GM19463 (cell line): ENCODE measurements around the gene TFB2M.
"Not testable (repeated sequence)": the region's sequence is repeated elsewhere in the genome, so short reads cannot be mapped to it uniquely, and the experiment has no call there.

ENCODE experiments used
- ATAC-seq: cut with Tn5 transposase; IDR thresholded peaks from one replicate; pipeline ENCODE4 v1.9.1; 2021; ENCODE audit warnings: mild to moderate bottlenecking, moderate library complexity; ENCODE audit not compliant: unreplicated experiment

Gene TFB2M, protein sequence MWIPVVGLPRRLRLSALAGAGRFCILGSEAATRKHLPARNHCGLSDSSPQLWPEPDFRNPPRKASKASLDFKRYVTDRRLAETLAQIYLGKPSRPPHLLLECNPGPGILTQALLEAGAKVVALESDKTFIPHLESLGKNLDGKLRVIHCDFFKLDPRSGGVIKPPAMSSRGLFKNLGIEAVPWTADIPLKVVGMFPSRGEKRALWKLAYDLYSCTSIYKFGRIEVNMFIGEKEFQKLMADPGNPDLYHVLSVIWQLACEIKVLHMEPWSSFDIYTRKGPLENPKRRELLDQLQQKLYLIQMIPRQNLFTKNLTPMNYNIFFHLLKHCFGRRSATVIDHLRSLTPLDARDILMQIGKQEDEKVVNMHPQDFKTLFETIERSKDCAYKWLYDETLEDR

DNA sequence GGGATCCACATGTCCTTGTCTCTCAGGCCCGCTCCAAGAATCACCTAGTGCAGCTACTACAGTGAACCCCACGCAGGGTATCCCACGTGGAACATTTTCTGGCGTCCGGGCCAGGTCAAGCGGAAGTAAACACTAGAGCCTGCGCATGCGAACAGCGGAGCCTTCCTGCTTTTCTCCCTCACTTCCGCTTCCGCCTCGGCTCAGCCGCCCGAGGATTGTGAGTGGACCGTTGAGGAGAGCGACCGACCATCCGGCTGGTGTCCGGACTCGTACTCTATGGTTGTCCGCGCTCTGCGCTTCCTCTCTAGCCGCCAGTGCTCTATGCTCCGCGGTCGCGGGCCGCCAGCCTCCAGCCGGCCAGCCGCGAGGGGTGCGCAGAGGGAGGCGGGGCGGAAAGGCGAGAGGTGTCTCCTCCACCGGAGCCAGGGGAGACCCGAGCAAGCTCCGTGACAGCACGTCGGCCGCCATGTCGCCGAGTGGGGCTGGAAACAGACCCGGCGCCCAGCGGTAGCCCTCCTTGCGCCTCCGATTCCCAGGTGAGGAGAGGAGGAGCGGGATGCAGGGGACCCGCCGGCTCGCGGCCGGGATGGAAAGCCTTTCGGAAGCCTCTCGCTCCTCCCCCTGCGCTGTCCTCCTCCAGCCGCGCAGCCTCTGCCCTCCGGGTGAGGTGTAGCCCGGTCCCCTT lies at the start of gene TFB2M, which contains the start of gene CNST:
TFB2M (minus strand) TSS at position 134 of the 685 bp plus-strand sequence; CDS start at position 11, 123 bp downstream.
CNST (plus strand) TSS at position 329 of the 685 bp plus-strand sequence. CDS start 25,107 bp downstream, outside the sequence.
- ATAC-seq, result peak; percentile 91

DNA sequence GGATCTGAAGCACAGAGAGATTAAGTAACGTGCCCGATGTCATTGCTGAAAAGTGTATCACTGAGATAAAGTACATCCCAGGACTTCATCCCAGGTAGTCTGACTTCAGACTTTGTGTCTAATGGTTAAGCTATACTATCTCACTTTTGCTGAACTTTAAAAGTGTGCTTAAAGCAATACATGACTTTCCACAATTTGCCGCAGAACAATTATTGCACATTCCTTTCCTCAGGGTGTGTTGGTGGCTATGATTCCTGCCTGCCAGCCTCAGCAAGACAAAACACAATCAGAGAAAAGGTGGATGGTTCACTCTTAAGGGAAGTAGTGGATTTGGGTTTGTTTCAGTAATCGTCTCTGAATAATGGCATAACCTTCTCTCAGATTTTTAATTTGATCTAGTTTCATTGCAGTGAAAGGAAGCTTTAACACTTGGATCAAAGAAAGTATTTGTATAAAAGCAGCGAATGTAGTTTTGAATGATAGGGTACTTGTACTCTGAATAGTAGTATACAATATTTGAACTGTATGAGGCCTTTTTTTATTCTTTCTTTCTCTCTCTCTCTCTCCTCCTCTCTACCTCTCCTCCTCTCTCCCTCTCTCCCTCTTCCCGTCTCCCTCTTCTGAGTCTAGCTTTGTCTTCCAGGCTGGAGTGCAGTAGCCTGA lies 47.2 kb upstream of the TFB2M start:
- no peak for ATAC-seq

DNA sequence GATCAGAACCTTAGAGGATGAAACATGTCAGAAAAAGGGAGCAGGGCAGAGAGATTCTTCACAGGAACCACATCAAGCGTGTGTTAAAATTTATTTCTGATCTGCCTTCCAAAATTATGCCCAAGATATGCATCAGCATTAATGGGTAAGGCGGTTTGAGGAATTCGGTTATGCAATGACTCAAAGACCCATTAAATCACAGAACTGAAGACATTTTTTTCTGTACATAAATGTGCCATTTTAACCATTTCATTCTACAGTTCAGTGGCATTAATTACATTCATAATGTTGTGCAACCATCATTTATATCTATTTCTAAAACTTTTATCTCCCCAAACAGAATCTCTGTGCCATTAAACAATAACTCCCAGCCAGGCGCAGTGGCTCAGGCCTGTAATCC lies 43.6 kb upstream of the TFB2M start:
- ATAC-seq, result no peak

DNA sequence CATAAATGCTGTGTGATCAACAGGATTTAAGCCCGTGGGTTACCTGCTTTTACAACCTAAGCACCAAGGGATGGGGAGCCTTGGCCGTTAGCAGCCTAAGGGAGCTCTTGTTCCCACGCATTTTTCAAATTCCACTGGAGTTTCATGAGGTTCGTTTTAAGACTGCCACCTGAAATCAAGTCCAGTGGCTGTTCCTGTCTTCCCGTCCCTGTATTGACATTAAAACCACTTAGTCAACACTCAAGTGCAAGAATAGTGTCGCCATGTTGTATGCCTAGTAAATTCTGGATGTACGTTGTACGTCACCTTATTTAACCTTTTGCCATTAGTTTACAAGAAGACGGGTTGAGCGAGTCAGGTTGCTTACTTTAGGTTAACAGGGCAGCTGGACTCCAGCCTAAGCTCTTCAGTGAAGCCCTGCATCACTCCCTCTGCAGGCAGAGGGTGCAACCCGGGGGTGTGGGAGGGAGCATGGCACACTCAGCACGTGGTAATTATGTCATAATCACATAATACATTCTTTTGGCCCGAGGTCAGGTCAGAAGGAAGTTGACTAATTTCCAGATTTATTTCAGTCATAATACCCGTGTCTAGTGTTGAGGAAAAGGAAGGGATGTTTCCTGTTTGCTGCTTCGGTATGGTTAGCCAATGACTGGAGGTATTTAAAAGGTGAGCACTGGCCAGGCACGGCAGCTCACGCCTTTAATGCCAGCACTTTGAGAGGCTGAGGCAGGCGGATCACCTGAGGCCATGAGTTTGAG lies 42.7 kb upstream of the TFB2M start:
- peak; percentile 91 for ATAC-seq

DNA sequence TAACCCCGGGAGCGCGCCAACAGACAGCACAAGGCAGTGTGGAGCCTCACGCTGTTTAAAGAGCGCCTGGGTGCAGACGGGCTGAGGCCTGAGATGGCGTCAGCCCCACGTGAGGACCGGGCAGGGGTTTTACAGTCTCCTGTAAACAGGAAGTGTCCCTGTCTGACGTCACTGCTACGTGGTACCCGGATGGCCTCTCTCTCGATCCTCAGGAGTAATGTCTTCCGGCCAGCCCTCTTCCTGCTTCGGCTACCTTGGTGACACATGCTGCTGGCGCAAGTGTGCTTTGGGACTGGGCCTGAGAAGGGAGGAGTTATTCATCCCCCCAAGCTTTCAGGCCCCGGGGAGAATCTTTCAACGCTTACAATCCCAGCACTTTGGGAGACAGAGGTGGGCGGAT lies 41.4 kb upstream of the TFB2M start:
- no peak for ATAC-seq

DNA sequence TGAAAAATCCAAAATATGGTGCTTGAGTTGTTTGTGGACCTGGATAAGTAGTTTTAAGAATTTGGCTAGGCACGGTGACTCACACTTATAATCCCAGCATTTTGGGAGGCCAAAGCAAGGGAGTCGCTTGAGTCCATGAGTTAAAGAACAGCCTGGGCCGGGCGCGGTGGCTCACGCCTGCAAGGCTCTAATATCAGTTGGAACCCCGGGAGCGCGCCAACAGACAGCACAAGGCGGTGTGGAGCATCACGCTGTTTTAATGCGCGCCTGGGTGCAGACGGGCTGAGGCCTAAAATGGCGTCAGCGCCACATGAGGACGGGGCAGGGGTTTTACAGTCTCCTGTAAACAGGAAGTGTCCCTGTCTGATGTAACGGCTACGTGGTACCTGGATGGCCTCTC lies 39.2 kb upstream of the TFB2M start:
- ATAC-seq, result not testable (repeated sequence)

DNA sequence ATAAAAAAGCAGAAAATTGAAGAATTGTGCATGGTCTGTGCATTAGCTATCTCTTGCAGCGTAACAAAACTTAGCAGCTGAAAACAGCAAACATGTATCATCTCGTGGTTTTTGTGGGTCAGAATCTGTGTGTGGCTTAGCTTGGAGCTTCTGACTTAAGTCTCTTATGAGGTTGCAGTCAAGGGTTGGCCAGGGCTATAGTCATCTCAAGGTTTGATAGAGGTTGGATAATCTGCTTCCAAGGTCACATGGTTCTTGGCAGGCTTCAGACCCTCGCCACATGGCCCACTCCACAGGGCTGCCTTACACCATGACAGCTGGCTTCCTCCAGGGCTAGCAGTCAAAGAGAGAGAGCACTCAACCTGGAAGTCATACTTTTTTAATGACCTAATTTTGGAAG lies 36.1 kb upstream of the TFB2M start:
- no peak for ATAC-seq

DNA sequence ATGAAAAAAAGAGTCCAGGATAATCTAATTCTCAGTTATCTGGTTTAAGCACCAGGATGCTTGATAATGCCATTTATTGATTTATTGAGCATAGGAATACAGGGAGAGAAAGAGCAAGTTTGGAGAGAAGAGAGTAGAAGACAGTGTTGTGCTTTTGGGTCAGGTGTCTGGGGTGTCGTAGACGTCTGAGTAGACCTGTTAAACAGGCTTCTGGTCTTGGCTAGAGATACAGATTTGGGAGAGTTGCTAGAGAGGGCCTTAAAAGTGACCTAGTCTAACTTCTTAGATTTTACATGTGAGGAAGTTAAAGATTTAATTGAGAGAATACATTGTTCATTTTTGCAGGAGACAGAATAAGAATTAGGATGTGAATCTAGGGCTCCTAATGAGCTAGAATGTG lies 34.5 kb upstream of the TFB2M start:
- ATAC-seq, result no peak

DNA sequence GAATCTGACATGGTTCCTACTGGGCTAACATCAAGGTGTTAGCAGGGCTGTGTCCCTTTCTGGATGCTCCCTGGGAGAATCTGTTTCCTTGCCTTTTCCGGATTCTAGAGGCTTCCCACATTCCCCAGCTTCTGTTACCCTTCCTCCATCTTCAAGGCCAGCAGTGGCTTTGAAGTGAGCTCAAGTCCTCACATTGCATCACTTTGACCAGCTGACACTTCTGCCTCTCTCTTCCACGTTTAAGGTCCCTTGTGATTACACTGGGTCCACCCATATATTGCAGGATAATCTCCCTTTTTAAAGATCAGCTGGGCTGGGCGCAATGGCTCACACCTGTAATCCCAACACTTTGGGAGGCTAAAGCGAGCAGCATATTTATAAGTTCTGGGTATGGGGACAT lies 33.3 kb upstream of the TFB2M start:
- ATAC-seq, result no peak

DNA sequence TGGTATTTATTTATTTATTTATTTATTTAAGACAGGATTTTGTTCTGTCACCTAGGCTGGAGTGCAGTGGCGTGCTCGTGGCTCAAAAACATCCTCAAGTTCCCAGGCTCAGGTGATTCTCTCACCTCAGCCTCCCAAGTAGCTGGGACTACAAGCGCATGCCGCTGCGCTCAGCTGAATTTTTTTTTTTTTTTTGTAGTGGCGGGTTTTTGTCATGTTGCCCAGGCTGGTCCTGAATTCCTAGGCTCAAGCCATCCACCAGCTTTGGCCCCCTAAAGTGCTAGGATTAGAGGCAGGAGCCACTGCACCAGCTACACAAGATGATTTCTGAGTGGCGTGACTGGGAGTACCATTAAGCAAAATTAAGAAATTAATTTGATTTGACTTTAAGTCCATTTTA lies 31.9 kb upstream of the TFB2M start:
- no peak for ATAC-seq

DNA sequence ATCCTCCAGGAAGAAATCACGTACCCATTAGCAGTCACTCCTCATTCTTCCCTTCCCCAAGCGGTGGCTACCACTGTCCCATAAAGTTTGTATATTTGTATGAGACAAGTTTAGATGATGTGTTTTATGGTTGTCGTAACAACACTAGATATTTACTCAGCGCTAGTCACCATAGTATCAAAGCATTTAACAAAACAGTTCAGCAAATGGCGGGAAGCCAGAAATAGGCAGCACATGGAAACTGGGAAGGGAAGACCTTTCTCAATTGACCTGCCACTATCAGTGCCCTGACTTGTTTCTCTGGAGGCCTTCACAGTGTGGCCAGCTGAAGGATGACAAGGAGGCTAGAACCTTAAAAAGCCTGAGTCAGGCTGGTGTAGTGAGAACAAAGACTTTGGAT lies 31.3 kb upstream of the TFB2M start:
- no peak for ATAC-seq

DNA sequence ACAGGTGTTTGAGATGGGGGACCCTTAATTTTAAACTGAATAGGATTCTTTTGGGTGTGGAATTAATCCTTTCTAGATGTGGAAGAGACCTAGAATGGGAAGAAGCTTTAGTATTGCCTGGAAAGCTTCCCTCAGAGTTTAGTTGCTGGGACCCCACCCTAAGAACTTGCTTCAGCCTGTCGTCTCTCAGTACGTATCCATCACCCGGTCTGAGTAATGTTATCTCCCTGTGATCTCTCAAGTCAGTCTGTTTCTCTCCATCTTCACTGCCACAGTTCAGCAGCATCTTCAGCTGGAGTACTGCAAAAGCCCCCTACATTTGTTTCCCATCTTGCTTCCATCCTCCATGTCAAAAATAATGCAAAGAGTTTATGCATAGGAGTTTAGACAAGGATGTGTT lies 29.1 kb upstream of the TFB2M start:
- no peak for ATAC-seq

DNA sequence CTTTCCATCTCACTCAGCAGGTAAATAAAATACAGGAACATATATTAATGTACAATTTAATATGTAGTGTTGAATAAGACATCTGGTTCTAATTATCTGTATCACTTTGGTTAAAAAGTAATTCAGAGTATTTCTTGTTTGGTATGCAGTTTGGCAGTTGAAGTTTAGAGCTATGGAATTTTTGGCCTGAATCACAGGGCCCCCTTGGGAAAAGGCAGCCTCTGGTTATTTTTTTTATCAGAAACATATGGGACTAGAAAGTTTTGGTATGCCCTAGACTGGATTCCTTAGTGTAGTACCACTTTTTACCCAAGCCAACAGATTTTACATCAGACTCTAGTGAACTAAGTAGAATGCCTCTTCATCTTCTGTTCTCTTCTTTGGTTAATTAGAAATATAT lies 26.6 kb upstream of the TFB2M start:
- no peak for ATAC-seq

DNA sequence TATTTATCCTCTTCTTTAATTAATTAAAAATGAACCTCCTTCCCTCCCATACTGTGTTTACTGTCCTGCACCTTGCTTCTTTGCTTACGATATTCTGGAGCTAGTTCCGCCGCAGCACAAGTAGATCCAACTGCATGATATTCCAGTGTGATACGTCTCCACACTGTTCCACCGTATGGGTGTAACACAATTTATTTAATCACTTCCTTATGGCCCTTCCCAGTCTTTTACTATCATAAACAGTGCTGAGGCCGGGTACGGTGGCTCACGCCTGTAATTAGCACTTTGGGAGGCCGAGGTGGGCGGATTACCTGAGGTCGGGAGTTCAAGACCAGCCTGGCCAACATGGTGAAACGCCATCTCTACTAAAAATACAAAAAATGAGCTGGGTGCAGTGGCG lies 25.9 kb upstream of the TFB2M start:
- ATAC-seq, result no peak

DNA sequence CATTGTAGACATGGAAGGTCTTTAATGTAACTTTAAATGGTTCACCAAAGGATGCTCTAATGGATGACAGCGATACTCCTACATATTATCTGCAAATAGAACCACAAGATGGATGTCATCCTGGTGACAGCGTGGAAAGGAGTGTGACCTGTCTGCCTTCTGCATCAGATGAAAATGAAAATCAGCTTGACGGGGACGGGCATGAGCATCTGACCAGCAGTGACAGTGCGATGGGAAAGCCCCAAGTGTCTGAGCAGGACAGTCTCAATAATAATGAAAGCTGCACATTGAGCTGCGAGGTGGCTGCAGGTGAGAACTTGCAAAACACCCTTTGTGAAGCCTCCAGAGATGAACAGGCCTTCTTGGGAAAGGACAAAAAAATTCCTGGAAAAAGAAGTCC lies 25.4 kb upstream of the TFB2M start:
- peak; percentile 99 for ATAC-seq

DNA sequence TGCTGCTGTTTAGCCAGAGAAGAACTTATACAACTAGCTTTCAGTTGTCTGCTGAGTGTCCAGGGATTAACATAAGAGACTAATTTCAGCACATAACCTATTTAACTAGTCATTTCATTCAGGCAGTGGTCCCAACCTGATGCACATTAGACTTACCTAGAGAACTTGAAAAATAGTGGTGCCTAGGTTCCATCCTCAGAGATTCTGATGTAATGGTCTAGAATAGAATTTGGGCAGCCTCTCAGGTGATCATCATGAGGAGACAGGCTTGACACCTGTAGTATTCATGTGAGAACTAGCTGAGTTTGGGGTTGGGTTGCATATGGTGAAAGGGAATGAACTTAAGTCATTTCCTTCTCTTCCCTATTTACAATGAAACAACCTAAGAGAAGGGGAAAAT lies 25.0 kb upstream of the TFB2M start:
- peak; percentile 24 for ATAC-seq

DNA sequence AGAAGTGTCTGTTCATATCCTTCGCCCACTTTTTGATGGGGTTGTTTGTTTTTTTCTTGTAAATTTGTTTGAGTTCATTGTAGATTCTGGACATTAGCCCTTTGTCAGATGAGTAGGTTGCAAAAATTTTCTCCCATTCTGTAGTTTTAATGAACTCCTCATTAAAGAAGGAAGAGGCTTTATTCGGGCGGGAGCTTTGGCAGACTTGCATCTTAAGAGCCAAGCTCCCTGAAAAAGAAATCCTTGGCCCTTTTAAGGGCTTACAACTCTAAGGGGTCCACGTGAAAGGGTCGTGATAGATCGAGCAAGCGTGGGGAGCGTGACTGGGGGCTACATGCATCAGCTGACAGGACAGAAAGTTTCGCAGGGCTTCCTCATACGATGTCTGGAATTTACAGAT lies 23.9 kb upstream of the TFB2M start:
- not testable (repeated sequence) for ATAC-seq

DNA sequence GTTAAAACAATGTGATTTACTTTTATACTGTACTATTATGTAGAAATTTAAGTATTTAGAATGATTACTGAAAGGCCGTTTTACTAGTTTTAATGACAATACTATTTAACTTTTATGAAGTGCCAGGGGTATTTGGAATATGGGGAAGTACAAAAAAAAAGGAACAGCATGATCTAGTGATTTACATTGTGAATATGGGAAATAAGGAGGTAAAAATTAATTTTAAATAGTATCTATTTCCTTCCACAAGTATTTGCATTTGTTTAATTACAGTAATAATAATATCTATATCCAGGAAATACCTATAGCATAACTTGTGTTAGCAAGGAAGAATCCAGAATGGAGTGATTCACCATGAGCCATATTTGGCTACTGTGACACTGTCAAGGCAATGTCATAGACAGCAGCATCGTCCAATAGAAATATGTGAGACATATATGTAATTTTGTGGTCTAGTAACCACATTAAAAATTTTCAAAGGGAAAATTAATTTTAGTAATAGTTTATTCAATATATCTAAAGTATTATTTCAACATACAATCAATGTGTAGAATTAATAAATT lies 22.2 kb upstream of the TFB2M start:
- no peak for ATAC-seq

DNA sequence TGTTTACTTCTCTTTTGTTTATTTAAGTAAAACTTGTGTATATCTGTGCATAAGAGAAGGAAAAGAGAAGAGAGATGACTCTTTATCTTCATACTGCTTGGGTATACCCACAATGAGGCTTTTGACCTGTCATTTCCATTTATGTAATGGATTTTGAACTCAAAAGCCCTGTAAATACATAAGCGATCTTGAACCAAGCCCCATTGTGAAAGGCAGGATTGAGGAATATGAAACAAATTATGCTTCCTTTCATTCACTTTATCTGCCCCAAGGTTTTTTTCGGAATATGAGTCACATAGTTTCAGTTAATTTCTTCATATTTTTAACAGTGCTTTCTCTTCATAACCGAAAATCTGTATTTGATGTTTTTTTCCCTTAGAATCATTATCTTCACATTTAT lies 21.5 kb upstream of the TFB2M start:
- no peak for ATAC-seq

DNA sequence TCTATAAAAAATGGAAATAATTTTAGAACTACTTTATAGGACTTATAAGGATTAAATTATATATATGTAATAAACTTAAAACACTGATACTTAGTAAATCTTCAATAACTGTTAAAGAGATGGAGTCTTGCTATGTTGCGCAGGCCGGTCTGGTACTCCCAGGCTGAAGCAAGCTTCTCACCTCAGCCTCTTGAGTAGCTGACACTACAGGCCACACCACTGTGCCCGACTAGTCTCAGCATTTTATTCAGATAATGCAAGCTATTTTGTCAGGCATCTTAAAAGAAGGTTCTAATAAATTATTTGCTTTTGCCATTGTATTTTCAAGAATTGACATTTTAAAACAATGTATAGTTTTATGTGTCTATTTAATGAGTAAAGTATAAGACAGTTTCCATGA lies 21.0 kb upstream of the TFB2M start:
- ATAC-seq, result no peak
